H9 (cell line): ENCODE data around the gene SUPT20H. TPM values are rescaled to one million over a fixed set of nuclear protein-coding genes. Genes with fewer than 3 reads are reported as not detected.

Experiments used
- DNase-seq: peaks from one replicate; pipeline ENCODE4 v3.0.0-alpha.2; 2017
- H2AFZ ChIP-seq: one replicate; pipeline ENCODE4 v1.6.1; 2013; ENCODE audit warnings: mild to moderate bottlenecking, low read length, control low read depth, moderate library complexity
- H2AK5ac ChIP-seq: 2 replicates; pipeline ENCODE4 v1.6.1; 2013; ENCODE audit warnings: low read length, control low read depth, mixed read lengths; ENCODE audit not compliant: insufficient read length
- H2BK120ac ChIP-seq: one replicate; pipeline ENCODE4 v1.6.1; 2013; ENCODE audit warnings: low read depth, mild to moderate bottlenecking, low read length, control low read depth, inconsistent platforms; ENCODE audit not compliant: poor library complexity, severe bottlenecking
- H2BK12ac ChIP-seq: 2 replicates; pipeline ENCODE4 v1.6.1; 2013; ENCODE audit warnings: low read length, control low read depth, mixed read lengths, low read depth; ENCODE audit not compliant: insufficient read length
- H2BK15ac ChIP-seq: 2 replicates; pipeline ENCODE4 v1.6.1; 2013; ENCODE audit warnings: low read depth, low read length, control low read depth
- H2BK20ac ChIP-seq: one replicate; pipeline ENCODE4 v1.6.1; 2013; ENCODE audit warnings: low read depth, mild to moderate bottlenecking, low read length, control low read depth, inconsistent platforms; ENCODE audit not compliant: poor library complexity, severe bottlenecking
- H2BK5ac ChIP-seq: 2 replicates; pipeline ENCODE4 v1.6.1; 2013; ENCODE audit warnings: low read length, control low read depth, mixed read lengths; ENCODE audit not compliant: insufficient read length
- H3K14ac ChIP-seq: 2 replicates; pipeline ENCODE4 v1.6.1; 2013; ENCODE audit warnings: low read length, control low read depth; ENCODE audit not compliant: insufficient read depth
- H3K18ac ChIP-seq: 2 replicates; pipeline ENCODE4 v1.6.1; 2013; ENCODE audit warnings: low read depth, mild to moderate bottlenecking, mixed read lengths, low read length, control low read depth; ENCODE audit not compliant: insufficient read length
- H3K23ac ChIP-seq: 2 replicates; pipeline ENCODE4 v1.6.1; 2013; ENCODE audit warnings: low read length, control low read depth, mixed read lengths, low read depth; ENCODE audit not compliant: insufficient read length
- H3K23me2 ChIP-seq: 2 replicates; pipeline ENCODE4 v1.6.1; 2013; ENCODE audit warnings: low read depth, mild to moderate bottlenecking, mixed read lengths, low read length, control low read depth; ENCODE audit not compliant: insufficient read length, poor library complexity, severe bottlenecking
- H3K27ac ChIP-seq: 2 replicates; pipeline ENCODE4 v1.5.1; 2013; ENCODE audit warnings: low read length, control low read depth, mixed read lengths, low read depth; ENCODE audit not compliant: insufficient read length
- H3K27me3 ChIP-seq: 2 replicates; pipeline ENCODE4 v1.6.1; 2013; ENCODE audit warnings: low read length, control low read depth, inconsistent platforms; ENCODE audit not compliant: insufficient read depth
- H3K4ac ChIP-seq: 2 replicates; pipeline ENCODE4 v1.6.1; 2013; ENCODE audit warnings: low read depth, mild to moderate bottlenecking, control low read depth, inconsistent platforms, low read length, moderate library complexity
- H3K4me1 ChIP-seq: 2 replicates; pipeline ENCODE4 v1.6.1; 2013; ENCODE audit warnings: low read length, control low read depth, inconsistent platforms; ENCODE audit not compliant: insufficient read depth
- H3K4me2 ChIP-seq: 2 replicates; pipeline ENCODE4 v1.6.1; 2013; ENCODE audit warnings: low read length, control low read depth, mixed read lengths; ENCODE audit not compliant: insufficient read length, insufficient read depth
- H3K56ac ChIP-seq: 2 replicates; pipeline ENCODE4 v1.6.1; 2013; ENCODE audit warnings: low read depth, mild to moderate bottlenecking, mixed read lengths, low read length, control low read depth; ENCODE audit not compliant: insufficient read length
- H3K79me1 ChIP-seq: 2 replicates; pipeline ENCODE4 v1.6.1; 2013; ENCODE audit warnings: low read depth, mild to moderate bottlenecking, moderate library complexity, low read length, control low read depth, inconsistent platforms; ENCODE audit not compliant: insufficient read depth, poor library complexity, severe bottlenecking
- H3K79me2 ChIP-seq: 2 replicates; pipeline ENCODE4 v1.6.1; 2013; ENCODE audit warnings: low read length, control low read depth, inconsistent platforms; ENCODE audit not compliant: insufficient read depth
- H3K9ac ChIP-seq: 2 replicates; pipeline ENCODE4 v1.6.1; 2013; ENCODE audit warnings: low read length, control low read depth, mixed read lengths; ENCODE audit not compliant: insufficient read length; ENCODE audit errors: extremely low read depth
- H3K9me3 ChIP-seq: one replicate; pipeline ENCODE4 v1.6.1; 2013; ENCODE audit warnings: low read depth, low read length, inconsistent platforms; ENCODE audit not compliant: control insufficient read depth
- H3T11ph ChIP-seq: one replicate; pipeline ENCODE4 v1.6.1; 2013; ENCODE audit warnings: mild to moderate bottlenecking, low read length, control low read depth, inconsistent platforms
- H4K20me1 ChIP-seq: one replicate; pipeline ENCODE4 v1.6.1; 2013; ENCODE audit not compliant: control insufficient read depth, insufficient read length, insufficient read depth
- H4K5ac ChIP-seq: 2 replicates; pipeline ENCODE4 v1.6.1; 2013; ENCODE audit warnings: low read depth, mild to moderate bottlenecking, mixed read lengths, low read length, control low read depth; ENCODE audit not compliant: insufficient read length
- H4K8ac ChIP-seq: replicated peaks from 2 replicates; pipeline ENCODE4 v1.6.1; 2013; ENCODE audit warnings: low read length, control low read depth, mixed read lengths, low read depth; ENCODE audit not compliant: insufficient read length
- H4K91ac ChIP-seq: 2 replicates; pipeline ENCODE4 v1.6.1; 2013; ENCODE audit warnings: low read depth, mild to moderate bottlenecking, moderate library complexity, mixed read lengths, low read length, control low read depth; ENCODE audit not compliant: insufficient read length
- H3K27ac Mint-ChIP-seq, 3 experiments: 2 replicates in 2 of 3; 3 replicates in 1 of 3; pipeline ENCODE4 v1.8.0; 2020 to 2021; ENCODE audit warnings: mixed read lengths in 3 of 3, mild to moderate bottlenecking in 1 of 3, moderate library complexity in 1 of 3
- H3K27me3 Mint-ChIP-seq: 2 replicates; pipeline ENCODE4 v1.8.0; 2021; ENCODE audit warnings: low read depth, mild to moderate bottlenecking, moderate library complexity, mixed read lengths
- H3K36me3 Mint-ChIP-seq, 3 experiments: 2 replicates in 2 of 3; 3 replicates in 1 of 3; pipeline ENCODE4 v1.8.0; 2020 to 2021; ENCODE audit warnings: low read depth in 3 of 3, mixed read lengths in 3 of 3; ENCODE audit not compliant: insufficient read depth in 1 of 3
- H3K4me1 Mint-ChIP-seq, 2 experiments: 2 replicates each; pipeline ENCODE4 v1.8.0; 2020; ENCODE audit warnings: mixed read lengths in 2 of 2
- H3K4me3 Mint-ChIP-seq, 2 experiments: 2 replicates in 1 of 2; 3 replicates in 1 of 2; pipeline ENCODE4 v1.8.0; 2020 to 2021; ENCODE audit warnings: mild to moderate bottlenecking in 2 of 2, mixed read lengths in 2 of 2, moderate library complexity in 1 of 2
- H3K9me3 Mint-ChIP-seq, 2 experiments: 2 replicates in 1 of 2; 3 replicates in 1 of 2; pipeline ENCODE4 v1.8.0; 2020; ENCODE audit warnings: mild to moderate bottlenecking in 2 of 2, mixed read lengths in 2 of 2, moderate library complexity in 1 of 2
- WGBS: extraction: QIAGEN DNeasy Blood & Tissue Kit; methylation state at CpG from one replicate; pipeline ENCODE4 v1.1.7; 2013; ENCODE audit warnings: missing lambda C conversion rate, low lambda C conversion rate, mixed read lengths; ENCODE audit not compliant: insufficient read length; ENCODE audit errors: extremely low coverage; 5-methylcytosine and 5-hydroxymethylcytosine counted together
- total RNA-seq: library from RNA; stranded (reverse); gene quantifications from 2 replicates; pipeline ENCODE4 v1.2.1, GENCODE V29; 2021
- TF ChIP-seq, protein P1 (sequence below): fragments of 200-600 bp; sonication (generic); conservative IDR thresholded peaks from 3 replicates; pipeline ENCODE4 v1.8.0; 2021; ENCODE audit warnings: antibody characterized with exemption, mild to moderate bottlenecking

SUPT20H gene
- total RNA-seq, 1 experiment from 2014 or later, result 59.5 TPM

GRCh38 chr13:37069597-37070103 lies 10.2 kb upstream of the SUPT20H start:
- no peak overlapping the region for H2AFZ ChIP-seq
- no peak overlapping the region for H3T11ph ChIP-seq
- Mint-ChIP-seq H3K27ac (no peak overlapping the region), H3K9me3 (no peaks in the 10 kb centered on the region), H3K4me1 (peaks cover 12 to 20% of the 10 kb centered on the region in 2 experiments), H3K27me3 (no peaks in the 10 kb centered on the region), H3K36me3 (no peaks in the 10 kb centered on the region), H3K4me3 (no peak overlapping the region)
- H2BK5ac ChIP-seq, result no peak overlapping the region
- H3K56ac ChIP-seq, result no peak overlapping the region
- no peak overlapping the region for H3K23ac ChIP-seq
- no peak overlapping the region for H2AK5ac ChIP-seq
- no CpG with 5 or more reads among the region's 22 CpGs for WGBS
- H2BK12ac ChIP-seq, result no peak overlapping the region
- no peak overlapping the region for H2BK15ac ChIP-seq
- DNase-seq, result no peak
- no peaks in the 10 kb centered on the region for H3K27me3 ChIP-seq
- no peaks in the 10 kb centered on the region for H3K79me2 ChIP-seq
- TF ChIP-seq, protein P1, sequence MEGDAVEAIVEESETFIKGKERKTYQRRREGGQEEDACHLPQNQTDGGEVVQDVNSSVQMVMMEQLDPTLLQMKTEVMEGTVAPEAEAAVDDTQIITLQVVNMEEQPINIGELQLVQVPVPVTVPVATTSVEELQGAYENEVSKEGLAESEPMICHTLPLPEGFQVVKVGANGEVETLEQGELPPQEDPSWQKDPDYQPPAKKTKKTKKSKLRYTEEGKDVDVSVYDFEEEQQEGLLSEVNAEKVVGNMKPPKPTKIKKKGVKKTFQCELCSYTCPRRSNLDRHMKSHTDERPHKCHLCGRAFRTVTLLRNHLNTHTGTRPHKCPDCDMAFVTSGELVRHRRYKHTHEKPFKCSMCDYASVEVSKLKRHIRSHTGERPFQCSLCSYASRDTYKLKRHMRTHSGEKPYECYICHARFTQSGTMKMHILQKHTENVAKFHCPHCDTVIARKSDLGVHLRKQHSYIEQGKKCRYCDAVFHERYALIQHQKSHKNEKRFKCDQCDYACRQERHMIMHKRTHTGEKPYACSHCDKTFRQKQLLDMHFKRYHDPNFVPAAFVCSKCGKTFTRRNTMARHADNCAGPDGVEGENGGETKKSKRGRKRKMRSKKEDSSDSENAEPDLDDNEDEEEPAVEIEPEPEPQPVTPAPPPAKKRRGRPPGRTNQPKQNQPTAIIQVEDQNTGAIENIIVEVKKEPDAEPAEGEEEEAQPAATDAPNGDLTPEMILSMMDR, result no peak
- H3K4me1 ChIP-seq, result no peaks in the 10 kb centered on the region; the same call in 1 of the 2 replicates
- no peak overlapping the region for H2BK20ac ChIP-seq
- H3K27ac ChIP-seq, result no peak overlapping the region
- no peak overlapping the region for H3K9ac ChIP-seq
- H3K79me1 ChIP-seq, result no peaks in the 10 kb centered on the region
- H3K14ac ChIP-seq, result peak overlapping the region; percentile 13; the same call in 1 of the 2 replicates
- H4K20me1 ChIP-seq, result no peaks in the 10 kb centered on the region
- H3K4me2 ChIP-seq, result no peak overlapping the region
- H3K4ac ChIP-seq, result no peak overlapping the region
- H4K5ac ChIP-seq, result no peak overlapping the region
- no peak overlapping the region for H3K18ac ChIP-seq
- H4K91ac ChIP-seq, result no peak overlapping the region
- no peak overlapping the region for H2BK120ac ChIP-seq
- no peak overlapping the region for H4K8ac ChIP-seq
- H3K9me3 ChIP-seq, result no peaks in the 10 kb centered on the region
- H3K23me2 ChIP-seq, result no peaks in the 10 kb centered on the region
